MCF 10A (cell line): ENCODE measurements around the gene MEP1A. TPM values are rescaled to one million over a fixed set of nuclear protein-coding genes. Genes with fewer than 3 reads are reported as not detected.
A peak's percentile ranks its signal among the peaks of the same experiment; 100 is the strongest.
"Not testable (repeated sequence)": the region's sequence is repeated elsewhere in the genome, so short reads cannot be mapped to it uniquely, and the experiment has no call there.

Experiments
- BruUV-seq: library from RNA; stranded (reverse); fragments of 400-500 nt; replicated peaks from 2 replicates; lab custom pipeline; 2021; lab: Mats Ljungman, UMichigan
- CTCF ChIA-PET: fragments of 300-600 bp; sonication (Branson Sonifier 250); formaldehyde crosslinking; extraction: SDS; loops from one replicate; lab custom pipeline; 2021; ENCODE audit warnings: antibody characterized with exemption, inconsistent platforms; lab: Yijun Ruan, JAX
- POLR2A ChIA-PET: fragments of 300-600, 350-650 bp; sonication (Branson Sonifier 250); formaldehyde crosslinking; extraction: SDS; loops from one replicate; lab custom pipeline; 2020; ENCODE audit warnings: antibody characterized with exemption, inconsistent platforms; lab: Yijun Ruan, JAX
- DNase-seq: peaks from one replicate; pipeline ENCODE4 v3.0.0-alpha.2; 2018; ENCODE audit not compliant: unreplicated experiment
- H3K27ac Mint-ChIP-seq: one replicate; pipeline ENCODE4 v1.8.0; 2022; ENCODE audit warnings: mild to moderate bottlenecking, low read depth, mixed read lengths; ENCODE audit not compliant: unreplicated experiment
- H3K27me3 Mint-ChIP-seq: one replicate; pipeline ENCODE4 v1.8.0; 2022; ENCODE audit warnings: mixed read lengths; ENCODE audit not compliant: insufficient read depth, unreplicated experiment
- H3K36me3 Mint-ChIP-seq: one replicate; pipeline ENCODE4 v1.8.0; 2022; ENCODE audit warnings: mild to moderate bottlenecking, moderate library complexity, mixed read lengths; ENCODE audit not compliant: insufficient read depth, unreplicated experiment
- H3K4me1 Mint-ChIP-seq: one replicate; pipeline ENCODE4 v1.8.0; 2022; ENCODE audit warnings: mixed read lengths; ENCODE audit not compliant: insufficient read depth, unreplicated experiment
- H3K4me3 Mint-ChIP-seq: one replicate; pipeline ENCODE4 v1.8.0; 2022; ENCODE audit warnings: mild to moderate bottlenecking, moderate library complexity, mixed read lengths; ENCODE audit not compliant: unreplicated experiment
- H3K9me3 Mint-ChIP-seq: one replicate; pipeline ENCODE4 v1.8.0; 2022; ENCODE audit warnings: mixed read lengths; ENCODE audit not compliant: unreplicated experiment
- CTCF ChIP-seq: fragments of 200-600 bp; IDR thresholded peaks from one replicate; pipeline ENCODE4 v1.8.0; 2022; ENCODE audit warnings: antibody characterized with exemption, mild to moderate bottlenecking; ENCODE audit not compliant: unreplicated experiment
- intact Hi-C: fragments of 100-400 bp; cut with micrococcal nuclease; formaldehyde crosslinking; loops from 2 replicates; pipeline ENCODE4 v1.14.1; 2022
- total RNA-seq: library from RNA; stranded (reverse); gene quantifications from 2 replicates; pipeline ENCODE4 v1.2.3, GENCODE V29; 2022

The MEP1A gene
- total RNA-seq, 1 experiment from 2014 or later = not detected

- H3K36me3 Mint-ChIP-seq, H3K27me3 Mint-ChIP-seq, H3K4me1 Mint-ChIP-seq, H3K9me3 Mint-ChIP-seq, H3K27ac Mint-ChIP-seq, H3K4me3 Mint-ChIP-seq, BruUV-seq, intact Hi-C loops: not testable (repeated sequence)
- peak; percentile 48 for DNase-seq
- POLR2A ChIA-PET = interaction anchor here (0.6 kb wide), 1 partner anchor 312 kb away, joined by 3 read pairs; no protein-coding TSS in a partner anchor
- peak; percentile 60 for TF ChIP-seq CTCF
- CTCF ChIA-PET = interaction anchor here (0.6 to 5.8 kb wide), 20 partner anchors 8 to 194 kb away, joined by 3 to 24 read pairs (median 3); no protein-coding TSS in a partner anchor
Measured at GRCh38 chr6:46855966-46856365, 62.8 kb downstream of the MEP1A start.

GRCh38 chr6:46862381-46862780 is 69.2 kb downstream of the MEP1A start:
- Mint-ChIP-seq H3K27me3 (no peaks in the 10 kb centered on the region), H3K9me3 (no peaks in the 10 kb centered on the region), H3K4me3 (no peak overlapping the region), H3K36me3 (no peaks in the 10 kb centered on the region), H3K4me1 (no peaks in the 10 kb centered on the region), H3K27ac (no peak overlapping the region)
- TF ChIP-seq CTCF = no peak
- ChIA-PET POLR2A (interaction anchor here (0.6 kb wide), 1 partner anchor 178 kb away, joined by 3 read pairs; no protein-coding TSS in a partner anchor), CTCF (interaction anchor here (0.6 to 1.3 kb wide), 5 partner anchors 14 to 1836 kb away, joined by 3 to 6 read pairs (median 4); no protein-coding TSS in a partner anchor)
- no TSS peak for BruUV-seq
- DNase-seq = no peak
- intact Hi-C loops = no loop called here

GRCh38 chr6:46863791-46864190 is 70.6 kb downstream of the MEP1A start:
- TF ChIP-seq CTCF = no peak
- H3K9me3 Mint-ChIP-seq = no peaks in the 10 kb centered on the region
- intact Hi-C loops = no loop called here
- no peaks in the 10 kb centered on the region for H3K4me1 Mint-ChIP-seq
- BruUV-seq = no TSS peak
- no peak overlapping the region for H3K27ac Mint-ChIP-seq
- DNase-seq = no peak
- CTCF ChIA-PET = interaction anchor here (0.7 kb wide), 1 partner anchor 183 kb away, joined by 4 read pairs; no protein-coding TSS in a partner anchor
- no peaks in the 10 kb centered on the region for H3K36me3 Mint-ChIP-seq
- H3K4me3 Mint-ChIP-seq = no peak overlapping the region
- POLR2A ChIA-PET = no interaction called here
- H3K27me3 Mint-ChIP-seq = no peaks in the 10 kb centered on the region

GRCh38 chr6:46865221-46865620 is 72.0 kb downstream of the MEP1A start:
- BruUV-seq = no TSS peak
- no peak for DNase-seq
- H3K27ac Mint-ChIP-seq = no peak overlapping the region
- H3K9me3 Mint-ChIP-seq = no peaks in the 10 kb centered on the region
- TF ChIP-seq CTCF = no peak
- no peaks in the 10 kb centered on the region for H3K4me1 Mint-ChIP-seq
- ChIA-PET POLR2A (interaction anchor here (0.6 kb wide), 1 partner anchor 30 kb away, joined by 3 read pairs; no protein-coding TSS in a partner anchor), CTCF (interaction anchor here (1.2 to 1.8 kb wide), 2 partner anchors 10 to 17 kb away, joined by 5 to 6 read pairs; no protein-coding TSS in a partner anchor)
- no peaks in the 10 kb centered on the region for H3K36me3 Mint-ChIP-seq
- no peak overlapping the region for H3K4me3 Mint-ChIP-seq
- H3K27me3 Mint-ChIP-seq = no peaks in the 10 kb centered on the region
- intact Hi-C loops = no loop called here
